Loucy (cell line): ENCODE data around the gene ZIC2.

Experiments used
- EZH2phosphoT487 ChIP-seq: fragments of 200-600 bp; IDR thresholded peaks from 2 replicates; pipeline ENCODE4 v1.6.1; 2018; ENCODE audit warnings: antibody characterized with exemption, mild to moderate bottlenecking, moderate library complexity, borderline replicate concordance
- TF ChIP-seq, protein P1 (sequence below): fragments of 200-600 bp; sonication (generic); conservative IDR thresholded peaks from 2 replicates; pipeline ENCODE4 v1.5.1; 2014; ENCODE audit warnings: mild to moderate bottlenecking, antibody characterized with exemption, low read length

DNA sequence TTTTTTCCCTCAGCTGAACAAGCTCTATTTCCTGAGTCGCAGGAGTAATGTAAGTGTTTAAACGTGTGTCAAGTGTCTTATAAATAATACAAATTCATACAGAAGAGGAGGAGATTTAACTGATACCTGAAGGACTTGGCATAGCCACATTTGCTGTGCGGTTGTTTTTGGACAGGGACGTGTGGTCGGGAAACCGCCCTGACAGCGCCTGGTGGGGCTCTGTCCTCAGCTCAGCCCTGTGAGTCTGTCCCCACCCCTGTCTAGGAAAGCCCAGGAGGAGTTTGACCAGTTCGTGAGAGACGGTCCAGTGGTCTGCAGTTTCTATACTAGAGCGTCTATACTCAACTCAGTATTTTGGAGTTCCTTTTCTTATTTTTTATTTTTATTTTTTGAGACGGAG lies 16.7 kb downstream of the ZIC2 start:
- TF ChIP-seq, protein P1, sequence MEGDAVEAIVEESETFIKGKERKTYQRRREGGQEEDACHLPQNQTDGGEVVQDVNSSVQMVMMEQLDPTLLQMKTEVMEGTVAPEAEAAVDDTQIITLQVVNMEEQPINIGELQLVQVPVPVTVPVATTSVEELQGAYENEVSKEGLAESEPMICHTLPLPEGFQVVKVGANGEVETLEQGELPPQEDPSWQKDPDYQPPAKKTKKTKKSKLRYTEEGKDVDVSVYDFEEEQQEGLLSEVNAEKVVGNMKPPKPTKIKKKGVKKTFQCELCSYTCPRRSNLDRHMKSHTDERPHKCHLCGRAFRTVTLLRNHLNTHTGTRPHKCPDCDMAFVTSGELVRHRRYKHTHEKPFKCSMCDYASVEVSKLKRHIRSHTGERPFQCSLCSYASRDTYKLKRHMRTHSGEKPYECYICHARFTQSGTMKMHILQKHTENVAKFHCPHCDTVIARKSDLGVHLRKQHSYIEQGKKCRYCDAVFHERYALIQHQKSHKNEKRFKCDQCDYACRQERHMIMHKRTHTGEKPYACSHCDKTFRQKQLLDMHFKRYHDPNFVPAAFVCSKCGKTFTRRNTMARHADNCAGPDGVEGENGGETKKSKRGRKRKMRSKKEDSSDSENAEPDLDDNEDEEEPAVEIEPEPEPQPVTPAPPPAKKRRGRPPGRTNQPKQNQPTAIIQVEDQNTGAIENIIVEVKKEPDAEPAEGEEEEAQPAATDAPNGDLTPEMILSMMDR = no peak
- TF ChIP-seq EZH2phosphoT487 = no peak
